Caco-2 (cell line): ENCODE results near the gene CRY2. TPM values are rescaled to one million over a fixed set of nuclear protein-coding genes. Genes with fewer than 3 reads are reported as not detected.

Experiments
- BruUV-seq: library from RNA; stranded (reverse); fragments of 400-500 nt; replicated peaks from 2 replicates; lab custom pipeline; 2021; lab: Mats Ljungman, UMichigan
- CTCF ChIA-PET: fragments of 300-600 bp; sonication (Branson Sonifier 250); formaldehyde crosslinking; loops from one replicate; lab custom pipeline; 2022; ENCODE audit warnings: antibody characterized with exemption; lab: Charles Lee
- POLR2A ChIA-PET: fragments of 300-600 bp; sonication (Branson Sonifier 250); formaldehyde crosslinking; loops from one replicate; lab custom pipeline; 2022; ENCODE audit warnings: antibody characterized with exemption; lab: Charles Lee
- DNase-seq, 2 experiments: peaks; one replicate each; pipeline versions ENCODE4 v3.0.0 to v3.0.0-alpha.2; 2020 to 2022
- H3K27me3 ChIP-seq: replicated peaks from 2 replicates; pipeline ENCODE4 v1.6.0; 2011; ENCODE audit warnings: low read length; ENCODE audit not compliant: control insufficient read depth, insufficient read depth
- H3K36me3 ChIP-seq: 2 replicates; pipeline ENCODE4 v1.5.1; 2011; ENCODE audit warnings: low read length; ENCODE audit not compliant: control insufficient read depth, insufficient read depth
- H3K4me1 ChIP-seq: fragments of 250-450 bp; sonication (Bioruptor Pico); 2 replicates; pipeline ENCODE4 v1.5.1; 2020; ENCODE audit warnings: mild to moderate bottlenecking
- H3K4me3 ChIP-seq: 2 replicates; pipeline ENCODE4 v1.5.1; 2011; ENCODE audit warnings: low read depth, mild to moderate bottlenecking, control low read depth, low read length
- H3K9me3 ChIP-seq: fragments of 250-450 bp; sonication (Bioruptor Pico); 2 replicates; pipeline ENCODE4 v1.5.1; 2020; ENCODE audit warnings: mild to moderate bottlenecking, moderate library complexity
- H3K27ac Mint-ChIP-seq: one replicate; pipeline ENCODE4 v1.8.0; 2022; ENCODE audit warnings: mixed read lengths; ENCODE audit not compliant: unreplicated experiment
- H3K27me3 Mint-ChIP-seq: one replicate; pipeline ENCODE4 v1.8.0; 2022; ENCODE audit warnings: mixed read lengths; ENCODE audit not compliant: insufficient read depth, unreplicated experiment
- H3K36me3 Mint-ChIP-seq: one replicate; pipeline ENCODE4 v1.8.0; 2022; ENCODE audit warnings: mild to moderate bottlenecking, mixed read lengths; ENCODE audit not compliant: insufficient read depth, unreplicated experiment
- H3K4me1 Mint-ChIP-seq: one replicate; pipeline ENCODE4 v1.8.0; 2022; ENCODE audit warnings: low read depth, mixed read lengths; ENCODE audit not compliant: unreplicated experiment
- H3K4me3 Mint-ChIP-seq: one replicate; pipeline ENCODE4 v1.8.0; 2022; ENCODE audit warnings: mild to moderate bottlenecking, moderate library complexity, mixed read lengths; ENCODE audit not compliant: unreplicated experiment
- H3K9me3 Mint-ChIP-seq: one replicate; pipeline ENCODE4 v1.8.0; 2022; ENCODE audit warnings: mixed read lengths; ENCODE audit not compliant: unreplicated experiment
- intact Hi-C: fragments of 100-400 bp; cut with micrococcal nuclease; formaldehyde crosslinking; loops from one replicate; pipeline ENCODE4 v1.10.0; 2022; ENCODE audit not compliant: unreplicated experiment
- total RNA-seq: library from RNA; stranded (reverse); gene quantifications from 2 replicates; pipeline ENCODE4 v1.2.3, GENCODE V29; 2022
- TF ChIP-seq, protein P1 (sequence below), 2 experiments: fragments of 200-600 bp in 1 of 2; IDR thresholded peaks; 1 replicate in 1 of 2; 2 replicates in 1 of 2; pipeline versions ENCODE4 v1.5.1 to v1.8.0; 2011 to 2022; ENCODE audit warnings: antibody characterized with exemption in 1 of 2, control low read depth in 1 of 2, inconsistent platforms in 1 of 2, low read depth in 1 of 2, low read length in 1 of 2, mild to moderate bottlenecking in 1 of 2, moderate library complexity in 1 of 2; ENCODE audit not compliant: insufficient read depth in 1 of 2, severe bottlenecking in 1 of 2, unreplicated experiment in 1 of 2

Gene CRY2
- total RNA-seq, 1 experiment from 2014 or later: 28.5 TPM

DNA sequence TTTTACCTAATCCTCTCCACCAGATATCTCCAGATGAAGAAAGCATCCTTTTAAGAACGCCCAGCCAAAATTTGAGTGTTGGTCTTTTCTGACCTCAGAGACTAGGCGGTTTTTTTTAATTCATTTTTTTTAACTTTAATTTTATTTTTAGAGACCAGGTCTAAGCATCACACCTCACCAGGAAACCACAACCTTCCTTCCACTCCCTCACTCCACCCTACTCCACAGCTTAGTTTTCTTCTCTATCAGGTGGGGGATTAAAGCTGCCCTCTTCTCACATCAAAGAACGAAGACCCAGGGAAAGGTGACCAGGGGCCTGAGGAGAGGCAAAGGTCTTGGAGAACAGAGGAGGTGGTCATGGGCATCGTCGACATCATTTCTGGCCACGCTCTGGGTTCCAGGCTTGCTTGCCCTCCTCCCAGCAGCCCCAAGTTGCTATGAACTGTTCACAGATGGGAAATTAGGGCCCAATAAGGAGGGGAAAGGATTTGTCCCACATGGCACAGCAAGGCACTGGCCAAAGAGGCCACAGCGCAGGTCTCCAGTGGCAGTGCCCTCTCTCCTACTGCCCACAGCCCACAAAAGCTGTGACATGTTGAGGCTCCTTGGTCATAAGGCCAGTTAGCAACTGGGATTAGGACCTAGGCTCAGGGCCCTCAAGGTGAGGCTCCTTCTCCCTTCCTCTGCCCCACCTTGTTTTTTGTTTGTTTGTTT, 71.8 kb downstream of the CRY2 start:
- Mint-ChIP-seq H3K27me3 (no peaks in the 10 kb centered on the region), H3K9me3 (no peaks in the 10 kb centered on the region), H3K27ac (peak overlapping the region; percentile 99), H3K36me3 (peaks cover 30% of the 10 kb centered on the region), H3K4me1 (peaks cover 8% of the 10 kb centered on the region), H3K4me3 (peak overlapping the region; percentile 83)
- no peaks in the 10 kb centered on the region for H3K9me3 ChIP-seq
- H3K4me1 ChIP-seq: peaks cover 17% of the 10 kb centered on the region
- ChIA-PET POLR2A (no interaction called here), CTCF (no interaction called here)
- DNase-seq: no peak
- intact Hi-C loops: loop anchor here (1.0 kb wide), 1 partner anchor 19 kb away; no protein-coding TSS in a partner anchor
- no TSS peak for BruUV-seq
- H3K27me3 ChIP-seq: no peaks in the 10 kb centered on the region
- H3K4me3 ChIP-seq: peak overlapping the region; percentile 92
- H3K36me3 ChIP-seq: peaks cover under 1% of the 10 kb centered on the region
- TF ChIP-seq, protein P1, sequence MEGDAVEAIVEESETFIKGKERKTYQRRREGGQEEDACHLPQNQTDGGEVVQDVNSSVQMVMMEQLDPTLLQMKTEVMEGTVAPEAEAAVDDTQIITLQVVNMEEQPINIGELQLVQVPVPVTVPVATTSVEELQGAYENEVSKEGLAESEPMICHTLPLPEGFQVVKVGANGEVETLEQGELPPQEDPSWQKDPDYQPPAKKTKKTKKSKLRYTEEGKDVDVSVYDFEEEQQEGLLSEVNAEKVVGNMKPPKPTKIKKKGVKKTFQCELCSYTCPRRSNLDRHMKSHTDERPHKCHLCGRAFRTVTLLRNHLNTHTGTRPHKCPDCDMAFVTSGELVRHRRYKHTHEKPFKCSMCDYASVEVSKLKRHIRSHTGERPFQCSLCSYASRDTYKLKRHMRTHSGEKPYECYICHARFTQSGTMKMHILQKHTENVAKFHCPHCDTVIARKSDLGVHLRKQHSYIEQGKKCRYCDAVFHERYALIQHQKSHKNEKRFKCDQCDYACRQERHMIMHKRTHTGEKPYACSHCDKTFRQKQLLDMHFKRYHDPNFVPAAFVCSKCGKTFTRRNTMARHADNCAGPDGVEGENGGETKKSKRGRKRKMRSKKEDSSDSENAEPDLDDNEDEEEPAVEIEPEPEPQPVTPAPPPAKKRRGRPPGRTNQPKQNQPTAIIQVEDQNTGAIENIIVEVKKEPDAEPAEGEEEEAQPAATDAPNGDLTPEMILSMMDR (IDR thresholded peaks at IDR 0.05; ENCODE audit: insufficient read depth in 1 of 2, low read depth in 1 of 2, low read length in 1 of 2, severe bottlenecking in 1 of 2, unreplicated experiment in 1 of 2): no peak

DNA sequence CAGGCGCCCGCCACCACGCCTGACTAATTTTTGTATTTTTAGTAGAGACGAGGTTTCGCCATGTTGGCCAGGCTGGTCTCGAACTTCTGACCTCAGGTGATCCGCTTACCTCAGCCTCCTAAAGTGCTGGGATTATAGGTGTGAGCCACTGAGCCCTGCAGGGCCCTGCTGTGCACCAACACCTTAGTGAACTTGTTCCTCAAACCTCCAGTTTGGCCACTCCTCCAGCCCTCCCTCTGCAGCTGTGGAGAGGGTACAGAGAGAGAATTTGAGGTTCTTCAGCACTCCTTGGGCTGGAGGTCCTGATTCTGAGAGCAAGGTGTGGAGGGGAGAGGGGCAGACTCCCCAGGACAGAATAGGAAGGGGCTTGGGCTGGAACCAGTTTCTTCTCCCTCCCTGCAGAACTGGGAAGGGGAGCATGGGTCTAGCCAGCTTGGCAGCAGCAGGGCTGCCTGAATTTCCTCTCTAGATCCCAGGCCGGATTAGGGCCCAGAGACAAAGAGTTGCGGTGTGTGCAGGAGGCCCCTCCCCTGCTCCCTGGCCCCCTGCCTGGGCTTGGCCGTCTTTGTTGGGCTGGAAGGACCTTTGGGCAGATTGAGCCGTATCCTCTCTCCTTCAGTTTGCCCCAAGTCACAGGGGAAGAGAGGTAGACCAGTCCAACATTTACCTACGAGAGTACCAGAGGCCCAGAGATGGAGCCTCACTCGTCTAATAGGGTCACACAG, 72.7 kb downstream of the CRY2 start:
- H3K4me3 Mint-ChIP-seq: peak overlapping the region; percentile 83
- Histone ChIP-seq H3K9me3 (no peaks in the 10 kb centered on the region), H3K27me3 (no peaks in the 10 kb centered on the region), H3K36me3 (no peaks in the 10 kb centered on the region; the same call in 1 of the 2 replicates), H3K4me3 (no peak overlapping the region), H3K4me1 (peaks cover 17% of the 10 kb centered on the region)
- ChIA-PET POLR2A (no interaction called here), CTCF (no interaction called here)
- no peaks in the 10 kb centered on the region for H3K9me3 Mint-ChIP-seq
- peaks cover 39% of the 10 kb centered on the region for H3K36me3 Mint-ChIP-seq
- intact Hi-C loops: no loop called here
- peaks cover 14% of the 10 kb centered on the region for H3K4me1 Mint-ChIP-seq
- DNase-seq: no peak
- no TSS peak for BruUV-seq
- no peaks in the 10 kb centered on the region for H3K27me3 Mint-ChIP-seq
- H3K27ac Mint-ChIP-seq: no peak overlapping the region
- TF ChIP-seq, protein P1 (IDR thresholded peaks at IDR 0.05; ENCODE audit: insufficient read depth in 1 of 2, low read depth in 1 of 2, low read length in 1 of 2, severe bottlenecking in 1 of 2, unreplicated experiment in 1 of 2): no peak
